GM12892 (cell line): ENCODE measurements around the gene NUDT1.

Source experiments
- POLR2A ChIP-seq: IDR thresholded peaks from 2 replicates; pipeline ENCODE4 v1.6.1; 2011; ENCODE audit warnings: low read depth, low read length, control low read depth
- POLR2AphosphoS5 ChIP-seq: IDR thresholded peaks from 2 replicates; pipeline ENCODE4 v1.6.1; 2011; ENCODE audit warnings: low read depth, low read length, control low read depth
- TAF1 ChIP-seq: IDR thresholded peaks from 2 replicates; pipeline ENCODE4 v1.6.1; 2011; ENCODE audit warnings: low read depth, mild to moderate bottlenecking, control low read depth, low read length, borderline replicate concordance

GRCh38 chr7:2289111-2289586 lies 47.1 kb downstream of the NUDT1 start:
- TF ChIP-seq POLR2AphosphoS5 (no peak), POLR2A (no peak), TAF1 (no peak)
